HCT116 (cell line): ENCODE data around the gene TOP1. TPM values are rescaled to one million over a fixed set of nuclear protein-coding genes. Genes with fewer than 3 reads are reported as not detected.

Experiments
- ATAC-seq: fragments of 200-7000 bp; cut with Tn5 transposase; 2 replicates; pipeline ENCODE4 v1.9.1; 2020; ENCODE audit warnings: mild to moderate bottlenecking, moderate library complexity
- BruUV-seq: library from RNA; stranded (reverse); fragments of 400-500 nt; replicated peaks from 2 replicates; lab custom pipeline; 2021; lab: Mats Ljungman, UMichigan
- CTCF ChIA-PET: fragments of 300-600 bp; sonication (Branson Sonifier 250); formaldehyde crosslinking; loops from one replicate; lab custom pipeline; 2021; ENCODE audit warnings: antibody characterized with exemption; lab: Charles Lee
- POLR2A ChIA-PET: fragments of 300-600, 350-600 bp; sonication (Branson Sonifier 250); formaldehyde crosslinking; loops from one replicate; lab custom pipeline; 2021; ENCODE audit warnings: antibody characterized with exemption; lab: Charles Lee
- RAD21 ChIA-PET, 2 experiments: fragments of 300-600 bp; sonication (Branson Sonifier 250); formaldehyde crosslinking; loops; one replicate each; lab custom pipeline; 2023; ENCODE audit warnings: low total read pairs in 2 of 2; ENCODE audit not compliant: uncharacterized antibody in 2 of 2, unreplicated experiment in 2 of 2, low non-redundant PET in 1 of 2; lab: Charles Lee
- DNase-seq: peaks from one replicate; pipeline ENCODE4 v3.0.0-alpha.2; 2010; ENCODE audit warnings: low read depth, low spot score
- H2AFZ ChIP-seq: fragments of 200-600 bp; shearing (Covaris generic), sonication (generic); 2 replicates; pipeline ENCODE4 v1.6.1; 2017; ENCODE audit warnings: low read depth, mixed run types, mixed read lengths, antibody characterized with exemption, low read length; ENCODE audit not compliant: poor library complexity, severe bottlenecking
- H3K27ac ChIP-seq: 2 replicates; pipeline ENCODE4 v1.5.1; 2012; ENCODE audit warnings: low read depth, low read length
- H3K27me3 ChIP-seq: fragments of 200-600 bp; sonication (generic); 2 replicates; pipeline ENCODE4 v1.6.1; 2016; ENCODE audit warnings: mixed run types, low read length, mixed read lengths; ENCODE audit not compliant: insufficient read depth
- H3K36me3 ChIP-seq, 2 experiments: fragments of 200-500 bp in 1 of 2; fragments of 200-600 bp in 1 of 2; sonication (Bioruptor generic) in 1 of 2; sonication (generic) in 1 of 2; 2 replicates each; pipeline versions ENCODE4 v1.5.1 to v1.6.1; 2014 to 2016; ENCODE audit warnings: low read length in 2 of 2, inconsistent platforms in 1 of 2, mixed read lengths in 1 of 2, mixed run types in 1 of 2; ENCODE audit not compliant: insufficient read depth in 2 of 2, control insufficient read depth in 1 of 2
- H3K4me1 ChIP-seq, 2 experiments: fragments of 200-600 bp in 1 of 2; sonication (generic) in 1 of 2; 2 replicates each; pipeline versions ENCODE4 v1.5.1 to v1.6.1; 2012 to 2017; ENCODE audit warnings: low read length in 2 of 2, inconsistent platforms in 1 of 2, mild to moderate bottlenecking in 1 of 2, mixed read lengths in 1 of 2, mixed run types in 1 of 2, moderate library complexity in 1 of 2; ENCODE audit not compliant: insufficient read depth in 2 of 2, control insufficient read depth in 1 of 2
- H3K4me2 ChIP-seq: fragments of 200-600 bp; sonication (generic); 2 replicates; pipeline ENCODE4 v1.6.1; 2017; ENCODE audit warnings: mixed run types, low read length, mixed read lengths
- H3K4me3 ChIP-seq, 2 experiments: fragments of 200-600 bp in 1 of 2; sonication (generic) in 1 of 2; replicated peaks in 1 of 2; 2 replicates each; pipeline ENCODE4 v1.5.1; 2011 to 2016; ENCODE audit warnings: low read length in 2 of 2, control low read depth in 1 of 2, low read depth in 1 of 2, mild to moderate bottlenecking in 1 of 2, mixed read lengths in 1 of 2, mixed run types in 1 of 2
- H3K79me2 ChIP-seq: fragments of 200-600 bp; sonication (generic); 2 replicates; pipeline ENCODE4 v1.6.1; 2017; ENCODE audit warnings: mild to moderate bottlenecking, mixed run types, low read length, moderate library complexity, mixed read lengths; ENCODE audit not compliant: insufficient read depth
- H3K9ac ChIP-seq: fragments of 200-600 bp; sonication (generic); 2 replicates; pipeline ENCODE4 v1.6.1; 2016; ENCODE audit warnings: low read length, mixed read lengths
- H3K9me2 ChIP-seq: fragments of 200-600 bp; sonication (generic), shearing (Covaris generic); 2 replicates; pipeline ENCODE4 v1.6.1; 2017; ENCODE audit warnings: mixed run types, mild to moderate bottlenecking, moderate library complexity; ENCODE audit not compliant: insufficient read depth
- H3K9me3 ChIP-seq, 2 experiments: fragments of 200-500 bp in 1 of 2; fragments of 200-600 bp in 1 of 2; sonication (Bioruptor generic) in 1 of 2; sonication (generic) in 1 of 2; 2 replicates each; pipeline ENCODE4 v1.6.1; 2014 to 2017; ENCODE audit warnings: low read length in 2 of 2, mixed read lengths in 2 of 2, inconsistent platforms in 1 of 2, low read depth in 1 of 2, mild to moderate bottlenecking in 1 of 2, mixed run types in 1 of 2, moderate library complexity in 1 of 2; ENCODE audit not compliant: control insufficient read depth in 1 of 2, insufficient read depth in 1 of 2
- H4K20me1 ChIP-seq: fragments of 200-600 bp; sonication (generic), shearing (Covaris generic); 2 replicates; pipeline ENCODE4 v1.6.1; 2017; ENCODE audit warnings: mixed run types, mild to moderate bottlenecking, moderate library complexity; ENCODE audit not compliant: insufficient read depth
- ATF3 ChIP-seq: IDR thresholded peaks from 2 replicates; pipeline ENCODE4 v1.6.1; 2012
- FOSL1 ChIP-seq: IDR thresholded peaks from 2 replicates; pipeline ENCODE4 v1.6.1; 2012; ENCODE audit warnings: low read depth
- MAX ChIP-seq: IDR thresholded peaks from 2 replicates; pipeline ENCODE4 v1.6.1; 2012
- REST ChIP-seq: IDR thresholded peaks from 2 replicates; pipeline ENCODE4 v1.6.1; 2012; ENCODE audit warnings: low read depth
- ZBTB33 ChIP-seq: IDR thresholded peaks from 2 replicates; pipeline ENCODE4 v1.6.1; 2011; ENCODE audit warnings: mild to moderate bottlenecking, low read length, moderate library complexity; ENCODE audit not compliant: insufficient replicate concordance; ENCODE audit errors: extremely low read depth
- intact Hi-C: fragments of 100-400 bp; cut with micrococcal nuclease; formaldehyde crosslinking; loops from 2 replicates; pipeline ENCODE4 v1.10.0; 2022
- total RNA-seq: library from RNA; stranded (reverse); gene quantifications from one replicate; pipeline ENCODE4 v1.2.1, GENCODE V29; 2021; ENCODE audit not compliant: unreplicated experiment

TOP1 gene
- total RNA-seq, 1 experiment from 2014 or later = 190 TPM

- ATAC-seq = no peak
Measured at GRCh38 chr20:40996326-40996725, 32.3 kb upstream of the TOP1 start.

More at GRCh38 chr20:40996326-40996725, 32.3 kb upstream of the TOP1 start:
- CTCF ChIA-PET = no interaction called here
- no TSS peak for BruUV-seq
- POLR2A ChIA-PET = interaction anchor here (1.2 kb wide), 1 partner anchor 12 kb away, joined by 4 read pairs; no protein-coding TSS in a partner anchor
- Histone ChIP-seq H3K9me3 (no peaks in the 10 kb centered on the region), H3K4me1 (peaks cover 6 to 33% of the 10 kb centered on the region in 2 experiments), H3K4me3 (no peak overlapping the region), H3K79me2 (no peaks in the 10 kb centered on the region), H3K4me2 (no peak overlapping the region), H3K36me3 (no peaks in the 10 kb centered on the region), H4K20me1 (no peaks in the 10 kb centered on the region), H3K27ac (no peak overlapping the region), H3K9ac (no peak overlapping the region), H3K9me2 (no peaks in the 10 kb centered on the region), H3K27me3 (no peaks in the 10 kb centered on the region), H2AFZ (no peak overlapping the region)
- intact Hi-C loops = no loop called here
- no peak for TF ChIP-seq FOSL1
- no peak for TF ChIP-seq ATF3
- no peak for TF ChIP-seq MAX
- TF ChIP-seq REST = no peak
- TF ChIP-seq ZBTB33 = no peak
- no peak for DNase-seq
- RAD21 ChIA-PET = no interaction called here
